Fibroblast of the aortic adventitia (primary cell): ENCODE measurements around the gene GDPD5. TPM values are rescaled to one million over a fixed set of nuclear protein-coding genes. Genes with fewer than 3 reads are reported as not detected.

ENCODE experiments used
- DNase-seq: peaks from one replicate; pipeline ENCODE4 v3.0.0-alpha.2; 2010; ENCODE audit warnings: low read depth
- H3K4me3 ChIP-seq: 2 replicates; pipeline ENCODE4 v1.5.1; 2011; ENCODE audit warnings: low read depth, mild to moderate bottlenecking, control low read depth, low read length, moderate library complexity
- CTCF ChIP-seq: IDR thresholded peaks from 2 replicates; pipeline ENCODE4 v1.5.1; 2011; ENCODE audit warnings: mild to moderate bottlenecking, low read length, control low read depth, inconsistent platforms; ENCODE audit not compliant: insufficient read depth
- total RNA-seq: library from RNA; depleted of rRNA; stranded (reverse); fragments of >200 nt; gene quantifications from 2 replicates; pipeline ENCODE4 v1.2.3, GENCODE V29; 2012; ENCODE audit warnings: low replicate concordance

The GDPD5 gene
- total RNA-seq, 1 donor, result 5.3 TPM

- no peak for TF ChIP-seq CTCF
- no peak overlapping the region for H3K4me3 ChIP-seq
- DNase-seq, result no peak
These were observed 58.4 kb downstream of the GDPD5 start for GRCh38 chr11:75467311-75467710.

- DNase-seq, result peak; percentile 47
These were observed 59.8 kb downstream of the GDPD5 start for GRCh38 chr11:75465701-75466531.

DNA sequence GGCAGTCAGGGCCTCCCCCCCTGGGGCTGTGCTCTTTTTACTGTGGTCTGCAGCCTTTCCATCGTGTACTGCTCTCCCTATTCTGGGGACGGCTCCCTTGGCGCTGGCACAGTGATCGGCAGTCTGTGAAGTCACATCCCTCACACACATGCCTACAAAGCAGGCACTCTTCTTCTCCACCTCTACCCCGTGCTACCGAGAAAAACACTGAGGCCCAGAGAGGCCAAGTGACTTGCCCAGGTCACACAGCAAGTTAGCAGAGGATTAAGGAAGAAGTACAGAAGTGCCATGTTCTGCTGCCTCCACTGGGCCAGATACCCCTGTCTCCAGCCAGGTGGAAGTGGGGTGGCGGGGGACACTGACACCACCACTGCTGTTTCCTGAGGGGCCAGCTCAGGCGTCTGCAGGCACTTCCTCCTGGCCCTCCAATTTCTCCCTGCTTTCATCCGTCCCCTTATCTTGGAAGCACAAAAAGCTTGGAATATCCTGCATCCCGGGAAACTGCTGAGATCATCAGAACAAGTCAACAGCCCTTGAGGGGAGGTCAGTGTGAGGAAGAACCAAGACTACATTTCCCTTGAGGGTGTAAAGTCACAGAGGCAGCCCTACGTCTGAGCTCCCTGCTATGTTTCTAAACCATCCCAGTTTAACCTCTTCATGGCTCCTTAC, 62.5 kb downstream of the GDPD5 start:
- no peak for DNase-seq
- no peak for TF ChIP-seq CTCF
- no peak overlapping the region for H3K4me3 ChIP-seq

More at GRCh38 chr11:75465701-75466531, 59.8 kb downstream of the GDPD5 start:
- peak; percentile 8 for TF ChIP-seq CTCF
- no peak overlapping the region for H3K4me3 ChIP-seq

- TF ChIP-seq CTCF, result no peak
These were observed 63.6 kb downstream of the GDPD5 start for GRCh38 chr11:75462117-75462653.

GRCh38 chr11:75461151-75461550, 64.6 kb downstream of the GDPD5 start:
- no peak for TF ChIP-seq CTCF
- DNase-seq, result no peak
- no peak overlapping the region for H3K4me3 ChIP-seq

More at GRCh38 chr11:75462117-75462653, 63.6 kb downstream of the GDPD5 start:
- no peak for DNase-seq
- H3K4me3 ChIP-seq, result no peak overlapping the region

DNA sequence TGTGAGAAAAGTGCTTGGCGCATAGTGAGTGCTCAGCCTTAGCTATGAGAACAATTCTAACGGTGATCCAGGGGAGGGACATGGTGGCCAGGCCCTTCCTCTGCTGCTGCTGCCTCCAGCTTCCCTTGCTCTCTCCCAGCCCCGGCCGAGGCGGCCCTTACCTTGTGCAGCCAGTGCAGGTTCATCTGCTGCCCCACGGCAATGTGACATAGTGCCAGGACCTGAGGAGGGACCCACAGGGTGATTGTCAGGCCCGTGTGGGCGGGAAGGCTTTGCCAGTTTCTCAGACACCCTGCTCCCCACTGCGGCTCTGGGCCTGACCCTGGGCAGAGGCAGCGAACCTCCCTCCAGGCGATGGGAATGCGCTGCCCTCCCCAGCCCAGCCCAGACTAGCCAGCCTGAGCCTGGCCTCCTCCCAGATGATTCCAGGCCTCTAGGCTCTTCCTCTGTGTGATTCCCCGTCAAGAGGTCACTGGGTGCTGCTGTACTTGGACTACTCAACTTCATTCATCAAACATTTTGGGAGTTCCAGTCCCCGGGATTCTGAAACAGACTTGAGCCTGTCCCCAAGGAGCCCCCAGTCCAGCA, 69.1 kb downstream of the GDPD5 start:
- no peak overlapping the region for H3K4me3 ChIP-seq
- TF ChIP-seq CTCF, result no peak
- no peak for DNase-seq
